GF-D8 (cell line): ENCODE data around the gene LYZL6.
"Not testable (repeated sequence)": the region's sequence is repeated elsewhere in the genome, so short reads cannot be mapped to it uniquely, and the experiment has no call there.

ENCODE experiments used
- DNase-seq: peaks from one replicate; lab custom pipeline; 2025; lab: John Stamatoyannopoulos, UW

LYZL6 gene

GRCh38 chr17:35947156-35947585 is 3.7 kb upstream of the LYZL6 start:
- peak; percentile 1 for DNase-seq

DNA sequence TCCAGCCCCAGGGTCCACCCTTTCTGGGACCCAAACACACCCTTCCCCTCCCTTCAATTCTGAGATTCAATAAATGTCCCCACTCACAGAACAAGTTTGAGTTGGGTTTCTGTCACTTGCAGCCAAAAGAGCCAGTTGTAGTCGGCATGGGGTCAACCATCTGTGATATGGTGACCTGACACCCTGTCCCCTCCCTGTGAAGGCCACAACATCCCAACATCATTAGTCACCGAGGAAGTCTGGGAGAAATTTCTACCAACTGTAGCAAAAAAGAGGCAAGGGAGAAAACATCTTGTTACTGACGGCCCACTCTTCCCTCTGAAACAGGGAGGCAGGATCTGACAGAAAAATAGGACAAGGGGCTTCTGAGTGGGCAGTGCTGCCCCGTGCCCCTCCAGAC is 638 bp upstream of the LYZL6 start:
- no peak for DNase-seq

DNA sequence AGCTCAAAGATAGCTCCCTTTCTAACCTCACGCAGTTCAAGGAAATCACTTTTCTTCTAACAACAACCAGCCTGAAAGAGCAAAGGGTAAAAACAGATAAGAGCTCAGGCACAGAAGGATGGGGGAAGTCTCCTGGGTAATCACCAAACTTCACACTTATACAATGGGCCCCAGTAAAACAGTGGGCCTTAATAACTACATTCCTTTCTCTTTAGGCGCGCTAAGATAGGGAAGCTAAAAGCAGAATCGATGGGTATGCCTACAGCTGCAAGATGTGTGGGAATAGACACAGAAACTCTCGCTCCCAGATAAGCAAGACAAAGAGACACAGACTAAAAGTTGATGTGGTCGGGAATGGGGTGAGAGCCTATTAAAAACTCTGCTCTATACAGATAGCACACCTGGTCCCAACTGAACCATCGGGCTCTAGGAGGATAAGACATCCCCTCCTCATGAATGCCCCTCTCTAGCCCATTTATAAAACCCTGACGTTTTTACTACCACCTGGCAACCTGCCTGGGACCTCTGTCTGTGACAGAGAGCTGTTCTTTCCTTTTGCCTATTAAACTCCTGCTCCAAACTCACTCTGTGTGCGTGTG is 826 bp downstream of the LYZL6 start:
- no peak for DNase-seq

- DNase-seq: not testable (repeated sequence)
These were observed 5.0 kb downstream of the LYZL6 start for GRCh38 chr17:35938492-35938891.

DNA sequence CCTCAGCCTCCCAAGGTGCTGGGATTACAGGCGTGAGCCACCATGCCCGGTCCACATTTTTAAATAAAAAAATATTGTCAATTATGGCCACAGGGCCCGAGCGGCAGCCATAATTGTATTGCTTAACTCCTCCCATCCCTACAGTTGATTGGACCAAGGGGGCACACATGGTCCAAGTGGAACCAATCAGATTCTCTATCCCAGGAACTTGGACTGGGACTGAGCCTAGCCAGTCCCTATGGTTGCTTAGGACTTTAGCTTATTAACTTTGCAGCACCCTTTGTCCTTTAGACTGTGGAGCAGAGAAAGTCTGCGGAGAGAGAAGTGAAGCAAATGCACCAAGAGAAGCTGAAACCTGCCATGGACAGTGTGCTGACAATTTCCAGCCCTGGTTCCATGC is 7.5 kb downstream of the LYZL6 start:
- no peak for DNase-seq

- no peak for DNase-seq
These were observed 8.8 kb downstream of the LYZL6 start for GRCh38 chr17:35934760-35935159.

DNA sequence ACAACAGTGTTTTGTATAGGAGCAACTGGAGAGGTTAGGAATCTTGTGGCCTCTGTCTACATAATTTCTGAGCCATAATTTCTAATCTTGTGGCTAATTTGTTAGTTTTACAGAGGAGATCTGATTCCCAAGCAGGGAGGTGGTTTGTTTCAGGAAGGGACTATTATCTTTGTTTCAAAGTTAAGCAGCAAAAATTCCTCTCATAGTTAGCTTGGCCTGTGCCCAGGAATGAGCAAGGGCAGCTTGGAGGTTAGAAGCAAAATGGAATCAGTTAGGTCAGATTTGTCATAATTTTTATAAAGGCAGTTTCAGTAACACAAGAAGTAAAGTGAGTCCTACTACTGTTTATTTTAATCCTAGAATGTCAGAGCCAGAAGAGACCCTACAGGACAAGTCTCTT is 10.9 kb downstream of the LYZL6 start:
- DNase-seq: no peak

DNA sequence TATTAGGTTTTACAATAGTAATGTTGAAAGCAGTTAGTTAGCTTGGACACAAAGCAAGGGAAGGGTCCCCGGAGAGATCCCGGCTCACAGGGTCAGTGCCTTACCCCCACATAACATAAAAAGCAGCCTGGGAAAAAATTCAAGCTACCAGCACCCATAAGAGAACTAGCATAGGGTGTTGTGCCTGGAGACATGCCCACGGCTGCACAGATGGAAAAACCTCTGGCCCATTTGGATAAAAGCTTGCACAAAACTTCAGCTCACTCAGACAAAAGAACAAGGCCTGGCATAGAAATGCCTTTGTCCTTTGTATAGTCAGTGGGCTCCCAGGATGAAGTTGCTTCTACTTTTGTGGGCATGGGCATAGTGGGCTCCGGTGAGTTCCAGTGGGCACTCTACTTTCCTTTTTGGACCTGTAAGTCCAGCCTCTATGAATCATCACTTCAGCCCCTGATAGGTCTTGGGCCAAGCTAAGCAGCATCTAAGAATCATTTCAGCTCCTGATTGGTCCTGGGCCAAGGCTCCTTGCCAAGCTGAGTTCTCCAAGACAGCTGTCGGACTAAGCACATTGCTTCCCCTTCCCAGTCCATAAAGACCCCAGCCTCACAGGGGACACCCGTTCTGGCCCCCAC is 11.6 kb downstream of the LYZL6 start:
- DNase-seq: no peak

GRCh38 chr17:35930211-35931065 is 13.1 kb downstream of the LYZL6 start, which contains the start of gene RDM1:
RDM1 (minus strand) TSS chr17:35930773; CDS start chr17:35930727, 46 bp downstream.
- DNase-seq: peak; percentile 5

DNA sequence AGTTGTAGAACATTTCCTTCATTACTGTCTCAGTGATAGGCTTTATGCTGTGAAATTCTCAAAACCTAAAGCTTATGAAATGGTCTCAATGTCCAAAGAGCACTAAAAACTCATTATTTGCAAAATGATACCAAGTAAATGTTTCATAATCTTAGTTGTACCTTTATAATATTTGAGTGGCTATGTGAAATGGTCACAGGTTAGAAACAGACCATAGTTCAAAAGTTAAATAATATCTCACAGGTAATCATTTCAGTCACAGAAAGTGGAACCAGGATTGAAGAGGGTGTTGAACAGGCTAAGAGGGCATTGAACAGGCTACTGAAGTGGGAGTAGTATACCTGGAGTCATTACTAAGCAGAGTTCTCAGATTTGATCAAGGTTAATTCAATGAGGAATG is 15.8 kb downstream of the LYZL6 start:
- no peak for DNase-seq

DNA sequence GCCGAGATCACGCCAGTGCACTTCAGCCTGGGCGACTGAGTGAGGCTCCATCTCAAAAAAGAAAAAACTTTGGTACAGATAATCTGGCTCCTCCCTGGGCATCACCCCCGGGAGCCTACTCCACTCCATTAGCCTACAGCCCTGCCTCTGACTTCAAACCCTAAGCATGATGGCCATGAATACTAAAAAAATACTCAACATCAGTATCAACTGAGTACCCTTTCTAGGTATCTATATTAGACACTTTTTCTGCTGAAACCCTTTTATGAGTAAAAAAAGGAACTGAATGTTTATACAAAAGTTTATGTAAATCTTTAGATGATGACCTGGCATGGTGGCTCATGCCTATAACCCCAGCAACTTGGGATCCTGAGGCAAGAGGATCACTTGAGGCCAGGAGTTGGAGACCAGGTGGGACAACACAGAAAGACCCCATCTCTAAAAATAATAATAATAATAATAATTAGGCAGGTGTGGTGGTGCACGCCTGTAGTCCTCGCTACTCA is 19.9 kb downstream of the LYZL6 start:
- no peak for DNase-seq

DNA sequence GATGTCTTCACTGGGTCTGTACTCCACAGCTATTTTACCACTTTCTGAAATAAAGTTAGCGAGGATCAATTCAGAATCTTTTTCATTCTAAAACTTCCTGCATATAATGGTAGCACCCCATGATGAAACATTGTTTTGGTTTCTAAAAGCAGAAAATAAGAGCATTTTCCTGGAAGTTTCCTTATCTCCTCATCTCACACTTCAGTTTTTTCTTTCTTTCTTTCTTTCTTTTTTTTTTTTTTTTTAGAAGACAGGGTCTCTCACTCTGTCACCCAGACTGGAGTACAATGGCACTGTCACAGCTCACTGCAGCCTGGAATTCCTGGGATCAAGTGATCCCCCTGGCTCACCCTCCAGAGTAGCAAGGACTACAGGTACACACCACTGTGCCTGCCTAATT is 23.3 kb downstream of the LYZL6 start:
- DNase-seq: no peak

- DNase-seq: no peak
These were observed 24.8 kb downstream of the LYZL6 start for GRCh38 chr17:35918665-35919064.

- no peak for DNase-seq
These were observed 25.8 kb downstream of the LYZL6 start for GRCh38 chr17:35917519-35918213.

GRCh38 chr17:35915153-35915964 is 28.2 kb downstream of the LYZL6 start:
- DNase-seq: no peak

- no peak for DNase-seq
These were observed 29.2 kb downstream of the LYZL6 start for GRCh38 chr17:35914354-35914753.

- no peak for DNase-seq
These were observed 29.9 kb downstream of the LYZL6 start for GRCh38 chr17:35913609-35914008.

- no peak for DNase-seq
These were observed 30.6 kb downstream of the LYZL6 start for GRCh38 chr17:35912942-35913341.

DNA sequence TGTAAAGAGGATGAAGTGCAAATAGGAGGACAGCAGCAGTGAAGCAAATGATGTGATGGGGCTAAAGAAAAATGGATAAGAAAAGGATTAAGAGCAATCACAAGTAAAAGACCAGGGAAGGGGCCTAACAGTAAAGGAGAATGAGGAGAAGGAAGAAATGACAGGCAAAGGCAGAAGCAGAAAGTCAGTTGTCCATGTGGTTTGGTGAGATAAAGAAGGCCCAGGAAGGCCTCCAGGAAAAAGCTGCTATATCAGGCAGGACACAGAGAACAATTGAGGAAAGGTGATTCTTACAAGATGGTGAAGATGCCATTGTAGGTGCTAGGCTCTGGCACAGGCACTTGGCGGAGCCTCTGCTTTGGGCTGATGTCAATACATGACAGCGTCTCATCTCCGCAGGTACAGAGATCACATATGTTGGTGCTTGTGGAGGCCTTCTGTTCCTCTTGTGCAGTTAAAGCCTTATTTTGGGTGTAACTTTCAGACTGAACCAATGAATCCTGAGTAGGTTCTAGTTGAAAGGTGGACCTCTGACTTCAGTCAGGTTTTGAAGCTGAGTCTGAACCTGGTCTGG is 31.1 kb downstream of the LYZL6 start:
- no peak for DNase-seq

GRCh38 chr17:35909408-35909807 is 34.1 kb downstream of the LYZL6 start:
- no peak for DNase-seq

- no peak for DNase-seq
These were observed 35.8 kb downstream of the LYZL6 start for GRCh38 chr17:35907691-35908090.
